Measurements from ENCODE around the gene SLC22A16. TPM values are rescaled to one million over a fixed set of nuclear protein-coding genes. Genes with fewer than 3 reads are reported as not detected.

Gene SLC22A16
- total and polyA plus RNA-seq, 4 donors, result 0.08 to 22.5 TPM; not detected in 2

- Histone ChIP-seq H3K4me1 (ENCODE audit: control insufficient read depth in 4 of 4, insufficient read depth in 4 of 4, low read length in 3 of 4) (no peaks in the 10 kb centered on the region), H3K36me3 (ENCODE audit: control insufficient read depth in 4 of 4, insufficient read depth in 3 of 4, low read depth in 1 of 4, low read length in 3 of 4) (no peaks in the 10 kb centered on the region), H3K9ac (ENCODE audit: low read depth in 1 of 2, low read length in 2 of 2) (no peak overlapping the region), H3K9me3 (ENCODE audit: control insufficient read depth in 4 of 4, low read length in 3 of 4) (peaks cover 0 to 5% (median 1%) of the 10 kb centered on the region in 4 donors), H3K27me3 (ENCODE audit: control insufficient read depth in 4 of 4, insufficient read depth in 4 of 4, low read length in 3 of 4) (no peaks in the 10 kb centered on the region), H3K27ac (ENCODE audit: low read depth in 1 of 2, low read length in 2 of 2) (no peak overlapping the region), H3K4me3 (ENCODE audit: low read depth in 1 of 3, low read length in 3 of 3) (no peak overlapping the region)
- WGBS, result 92% methylated on average over 1 of the region's 1 CpG
- no peak for TF ChIP-seq JUND (IDR thresholded peaks at IDR 0.05)
- no peak for TF ChIP-seq NR2F2 (IDR thresholded peaks at IDR 0.05)
- TF ChIP-seq CTCF (IDR thresholded peaks at IDR 0.05; ENCODE audit: low read depth, low read length, missing input control), result no peak
- no peak for TF ChIP-seq RAD21 (IDR thresholded peaks at IDR 0.05)
- TF ChIP-seq ZBTB33 (IDR thresholded peaks at IDR 0.05), result no peak
- TF ChIP-seq EGR1 (IDR thresholded peaks at IDR 0.05; ENCODE audit: low read depth in 2 of 2), result no peak
- no peak for TF ChIP-seq TAF1 (conservative IDR thresholded peaks at IDR 0.05)
- no peak for TF ChIP-seq FOXA1 (IDR thresholded peaks at IDR 0.05)
- TF ChIP-seq MAX (IDR thresholded peaks at IDR 0.05), result no peak
- TF ChIP-seq GABPA (IDR thresholded peaks at IDR 0.05 in 1 of 2, conservative IDR thresholded peaks at IDR 0.05 in 1 of 2), result no peak
- TF ChIP-seq YY1 (IDR thresholded peaks at IDR 0.05), result no peak
- TF ChIP-seq ATF3 (IDR thresholded peaks at IDR 0.05), result no peak
- TF ChIP-seq HNF4G (IDR thresholded peaks at IDR 0.05), result no peak
- TF ChIP-seq REST (IDR thresholded peaks at IDR 0.05), result no peak
- TF ChIP-seq FOXA2 (IDR thresholded peaks at IDR 0.05), result no peak
- TF ChIP-seq SP1 (IDR thresholded peaks at IDR 0.05), result no peak
- TF ChIP-seq HNF4A (conservative IDR thresholded peaks at IDR 0.05), result no peak
- peak; percentile 85 for DNase-seq (ENCODE audit: low spot score)
Observed at GRCh38 chr6:110467566-110468140, 8.8 kb downstream of the SLC22A16 start.
